Activated T-cell treated with anti-CD3 and anti-CD28 coated beads for 4 hours (primary cell): Measurements from ENCODE around the gene CTNNBIP1.
"Not testable (repeated sequence)": the region's sequence is repeated elsewhere in the genome, so short reads cannot be mapped to it uniquely, and the experiment has no call there.

Source experiments
- DNase-seq: peaks from one replicate; pipeline ENCODE4 v3.0.0-alpha.2; 2020

CTNNBIP1 gene, protein sequence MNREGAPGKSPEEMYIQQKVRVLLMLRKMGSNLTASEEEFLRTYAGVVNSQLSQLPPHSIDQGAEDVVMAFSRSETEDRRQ

DNA sequence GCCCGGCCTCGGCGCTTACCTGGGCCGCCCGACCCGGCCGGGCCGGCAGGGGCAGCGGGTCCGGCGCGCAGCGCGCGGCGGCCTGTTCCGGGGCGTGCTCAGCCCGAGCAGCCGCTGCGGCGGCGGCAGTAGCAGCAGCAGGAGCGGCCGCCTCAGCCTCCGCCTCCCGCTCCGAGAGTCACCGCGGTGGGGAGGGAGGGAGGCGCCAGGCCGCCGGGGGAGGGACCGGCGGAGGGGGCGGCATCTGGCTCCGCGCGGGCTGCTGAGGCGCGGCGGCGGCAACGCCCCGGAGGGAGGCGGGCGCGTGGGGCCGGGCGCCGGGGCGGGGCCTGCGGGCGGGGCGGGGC lies at the start of gene CTNNBIP1:
Gene CTNNBIP1, minus strand, starts transcription at position 194 of the 347 bp plus-strand sequence. CDS start 38,205 bp downstream, outside the sequence.
- no peak for DNase-seq

DNA sequence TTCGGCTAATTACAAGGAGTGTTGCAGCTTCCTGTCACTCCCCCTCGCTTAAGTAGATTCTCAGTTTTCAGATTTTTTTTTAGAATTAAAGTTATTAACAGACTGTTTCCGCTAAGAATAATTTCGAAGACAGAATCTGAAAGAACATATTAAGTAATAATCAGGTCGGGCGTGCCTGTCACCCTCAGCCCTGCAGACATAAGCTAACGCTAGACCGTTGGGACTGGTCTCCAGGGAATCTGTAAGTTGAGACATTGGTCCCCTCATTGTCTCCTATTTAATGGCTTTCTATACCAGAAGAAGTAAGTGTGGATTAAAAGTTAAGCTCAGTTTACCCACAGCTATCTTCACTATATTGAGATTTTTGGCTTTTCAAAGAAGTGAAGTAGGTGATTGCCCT lies 47.7 kb upstream of the CTNNBIP1 start:
- DNase-seq = no peak

DNA sequence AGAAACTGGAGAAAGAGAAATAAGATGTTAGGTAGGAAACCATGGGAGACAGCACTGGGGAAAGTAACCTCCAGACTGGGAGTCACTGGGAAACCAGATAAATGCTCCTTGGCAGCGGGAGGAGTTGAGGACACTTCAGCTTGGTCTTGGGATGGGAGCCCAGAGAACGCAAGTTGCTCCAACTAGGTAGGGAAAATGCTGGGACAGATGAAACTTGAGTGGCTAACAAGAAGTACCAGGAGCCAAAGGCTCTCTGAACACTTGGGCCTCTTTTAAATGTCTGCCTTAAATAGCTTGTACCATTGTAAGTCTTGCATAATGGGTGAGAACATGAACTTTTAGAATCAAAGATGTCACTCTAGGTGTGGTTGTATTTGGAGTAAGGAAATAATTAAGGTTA lies 36.2 kb upstream of the CTNNBIP1 start:
- no peak for DNase-seq

DNA sequence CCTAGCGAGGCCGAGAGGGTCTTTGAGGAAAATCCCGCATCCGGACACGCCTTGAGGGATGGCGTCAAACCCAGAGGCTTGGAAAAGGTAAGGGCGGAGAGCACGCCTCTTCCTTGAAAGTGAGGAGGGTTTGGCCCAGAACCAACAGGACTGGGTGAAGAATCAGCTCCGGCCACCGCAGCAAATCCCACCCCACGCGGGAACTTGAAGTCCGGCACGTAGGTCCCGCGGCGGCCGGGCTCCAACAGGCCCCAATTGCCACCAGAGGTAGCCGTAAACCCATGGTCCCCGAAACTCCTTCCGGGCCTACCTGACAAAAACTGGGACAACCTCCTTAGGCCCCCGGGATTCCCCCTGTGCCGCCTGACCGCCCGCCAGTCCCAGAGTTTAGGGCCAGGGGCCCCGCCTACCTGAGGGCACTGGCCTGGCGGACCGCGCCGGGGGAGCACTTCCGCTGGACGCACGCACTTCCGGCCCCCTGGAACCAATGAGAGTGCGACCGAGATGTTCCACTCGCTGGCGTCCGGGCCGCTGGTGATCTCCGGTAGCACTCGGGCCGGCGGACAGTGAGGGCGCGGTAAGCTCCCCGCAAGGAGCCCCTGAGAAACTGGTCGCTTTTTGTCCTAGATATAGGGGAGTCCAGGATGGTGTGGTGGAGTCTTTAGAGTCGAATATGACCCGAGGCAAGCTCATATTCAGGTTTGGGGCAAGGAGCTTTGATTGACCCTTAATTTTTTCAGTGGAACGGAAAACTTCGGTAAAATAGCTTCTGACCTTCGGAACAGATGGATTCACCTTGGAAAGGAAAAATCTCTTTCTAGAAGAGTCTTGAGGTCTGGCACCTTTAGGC lies 33.1 kb upstream of the CTNNBIP1 start, which contains the start of the genes LZIC and NMNAT1:
Gene LZIC, minus strand, starts transcription at position 453 of the 850 bp plus-strand sequence. CDS start 6,772 bp downstream, outside the sequence.
Gene NMNAT1, plus strand, starts transcription at position 537 of the 850 bp plus-strand sequence. CDS start 28,599 bp downstream, outside the sequence.
- peak; percentile 79 for DNase-seq

DNA sequence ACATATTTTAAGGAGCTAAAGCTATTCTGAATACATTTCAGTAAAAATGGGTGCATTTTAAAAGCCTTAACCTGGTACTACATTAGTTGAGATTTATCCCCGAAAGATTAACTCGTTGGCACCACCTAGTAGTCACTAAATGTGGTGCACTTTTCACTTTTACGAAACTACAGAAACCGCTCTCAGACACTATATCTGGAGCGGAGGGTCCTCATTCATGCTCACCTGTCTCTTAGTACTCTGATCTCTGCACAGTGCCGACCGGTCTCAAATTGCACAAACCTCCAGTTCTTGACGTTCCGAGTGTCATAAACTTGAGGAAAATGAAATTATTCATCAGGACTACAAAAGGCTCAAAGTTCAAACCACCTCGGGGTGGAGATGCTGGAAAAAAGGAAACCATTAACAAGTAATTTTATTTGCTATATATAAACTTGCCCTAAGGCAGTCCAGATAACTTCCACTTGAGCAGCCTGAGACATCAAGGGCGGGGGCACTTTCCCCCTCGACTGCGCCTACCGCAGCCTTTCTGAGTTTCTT lies 32.4 kb upstream of the CTNNBIP1 start:
- DNase-seq = peak; percentile 10

DNA sequence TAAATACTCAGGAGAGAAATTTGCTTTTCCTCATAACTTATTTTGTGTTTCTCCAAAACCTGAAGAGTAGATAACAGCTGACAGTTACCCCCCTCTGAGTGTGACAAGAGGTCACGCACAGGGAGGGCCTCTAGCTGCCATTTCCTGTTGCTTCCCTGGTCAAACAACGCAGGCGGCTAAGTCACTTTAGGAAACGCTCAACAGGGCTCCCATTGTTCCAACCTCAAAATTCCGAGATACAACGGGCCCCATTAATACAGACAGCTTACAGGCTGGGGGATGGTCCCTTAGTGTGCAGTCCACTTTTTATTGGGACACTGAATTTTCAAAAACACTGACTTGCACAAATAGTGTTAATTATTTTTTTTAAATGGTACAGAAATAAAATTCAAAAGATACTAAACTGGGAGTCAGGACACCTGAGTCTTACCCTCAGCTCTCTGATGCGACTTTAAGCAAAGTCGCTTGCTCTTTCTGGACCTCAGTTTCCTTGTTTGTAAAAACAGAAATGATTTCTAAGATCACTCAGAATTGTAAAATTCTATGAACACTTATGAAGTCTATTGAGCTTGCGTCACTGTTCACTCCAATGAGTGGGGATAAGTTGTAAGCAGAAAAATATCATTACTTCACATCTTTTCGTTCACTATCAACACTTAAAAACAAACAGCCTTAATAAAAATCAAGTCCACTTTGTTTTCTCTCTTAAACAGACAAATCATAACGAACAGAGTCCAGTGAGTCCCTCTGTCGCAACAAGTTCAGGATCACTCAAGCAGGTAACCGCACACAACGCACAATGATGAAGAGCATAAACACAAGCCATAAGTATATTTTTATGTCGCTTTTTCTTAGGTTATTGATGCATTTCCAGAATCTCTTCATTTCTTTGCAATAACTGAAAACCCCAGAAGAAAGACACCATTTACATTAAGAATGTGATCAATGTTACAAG lies 19.6 kb upstream of the CTNNBIP1 start:
- DNase-seq = no peak

DNA sequence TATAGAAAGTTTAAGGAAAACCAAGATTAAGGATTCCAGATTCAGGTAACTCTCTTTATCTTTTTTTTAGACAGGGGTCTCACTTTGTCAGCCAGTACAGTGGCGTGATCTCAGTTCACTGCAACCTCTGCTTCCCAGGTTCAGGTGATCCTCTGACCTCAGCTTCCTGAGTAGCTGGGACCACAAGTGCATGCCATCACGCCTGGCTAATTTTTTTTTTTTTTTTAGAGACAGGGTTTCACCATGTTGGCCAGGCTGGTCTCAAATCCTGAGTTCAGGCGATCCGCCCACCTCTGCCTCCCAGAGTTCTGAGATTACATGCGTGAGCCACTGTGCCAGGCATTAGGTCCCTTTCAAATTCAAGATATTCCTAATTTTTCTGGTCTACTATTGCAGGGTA lies 17.2 kb upstream of the CTNNBIP1 start:
- DNase-seq = no peak

DNA sequence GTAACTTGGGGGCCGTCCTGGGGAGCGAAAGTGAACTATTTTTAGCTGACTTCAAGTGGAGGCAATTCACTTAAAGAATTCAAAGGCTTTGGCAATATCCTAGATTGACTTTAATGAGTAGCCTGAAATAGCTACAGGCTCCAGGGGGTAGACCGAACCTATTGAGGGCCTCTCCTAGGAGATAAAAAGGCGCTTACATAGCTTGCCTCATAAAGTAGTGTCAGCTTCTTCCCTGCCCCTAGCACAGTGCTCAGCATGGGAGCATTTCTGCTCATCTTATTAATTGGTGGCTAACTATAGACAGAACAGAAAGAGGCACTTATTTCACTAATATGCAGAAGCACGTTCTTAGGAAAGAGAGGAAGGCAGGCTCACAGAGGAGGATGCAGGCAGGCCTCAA lies 12.3 kb upstream of the CTNNBIP1 start:
- DNase-seq = no peak

DNA sequence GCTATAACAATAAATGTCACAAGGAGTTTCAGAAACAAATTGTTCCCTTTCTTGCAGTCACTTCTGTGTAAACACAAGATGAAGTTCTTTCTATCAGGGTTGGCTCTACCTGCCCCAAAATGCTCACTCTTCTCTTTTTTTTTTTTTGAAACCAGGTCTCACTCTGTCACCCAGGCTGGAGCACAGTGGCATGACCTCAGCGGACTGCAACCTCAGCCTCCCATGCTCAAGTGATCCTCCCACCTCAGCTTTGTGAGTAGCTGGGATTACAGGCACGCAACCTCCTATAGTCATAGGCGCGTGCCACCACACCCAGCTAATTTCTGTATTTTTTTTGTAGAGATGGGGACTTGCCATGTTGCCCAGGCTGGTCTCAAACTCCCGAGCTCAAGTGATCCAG lies 10.5 kb upstream of the CTNNBIP1 start:
- DNase-seq = no peak

DNA sequence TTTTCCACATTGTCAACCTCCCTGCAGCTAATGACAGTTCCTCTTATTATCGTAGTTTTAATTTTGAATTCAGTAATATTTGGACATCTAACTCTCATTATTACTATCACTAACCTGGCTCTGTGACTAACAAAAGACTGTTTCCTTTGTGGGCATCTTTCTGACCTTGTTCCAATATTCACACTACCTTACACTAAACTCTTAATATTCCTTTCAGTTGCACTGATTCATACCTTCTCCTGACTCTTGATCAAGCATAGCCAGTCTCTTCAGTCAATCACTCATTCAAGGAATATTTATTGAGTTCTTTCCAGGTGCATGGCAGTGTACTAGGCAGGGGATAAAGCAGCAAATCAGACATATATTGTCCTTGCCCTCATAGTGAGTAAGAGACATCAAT lies 7.8 kb upstream of the CTNNBIP1 start:
- no peak for DNase-seq

DNA sequence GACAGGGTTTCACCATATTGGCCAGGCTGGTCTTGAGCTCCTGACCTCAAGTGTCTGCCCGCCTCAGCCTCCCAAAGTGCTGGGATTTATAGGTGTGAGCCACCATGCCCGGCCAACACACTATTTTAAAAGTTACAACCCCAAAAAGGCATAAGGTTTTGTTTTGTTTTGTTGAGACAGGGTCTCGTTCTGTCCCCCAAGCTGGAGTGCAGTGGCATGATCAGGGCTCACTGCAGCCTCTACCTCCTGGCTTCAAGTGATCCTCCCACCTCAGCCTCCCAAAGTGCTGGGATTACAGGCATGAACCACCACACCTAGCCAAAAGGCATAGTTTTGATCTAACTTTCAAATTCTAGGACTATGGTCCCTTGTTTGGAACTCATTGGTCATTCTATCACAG lies 7.4 kb upstream of the CTNNBIP1 start:
- DNase-seq = not testable (repeated sequence)

DNA sequence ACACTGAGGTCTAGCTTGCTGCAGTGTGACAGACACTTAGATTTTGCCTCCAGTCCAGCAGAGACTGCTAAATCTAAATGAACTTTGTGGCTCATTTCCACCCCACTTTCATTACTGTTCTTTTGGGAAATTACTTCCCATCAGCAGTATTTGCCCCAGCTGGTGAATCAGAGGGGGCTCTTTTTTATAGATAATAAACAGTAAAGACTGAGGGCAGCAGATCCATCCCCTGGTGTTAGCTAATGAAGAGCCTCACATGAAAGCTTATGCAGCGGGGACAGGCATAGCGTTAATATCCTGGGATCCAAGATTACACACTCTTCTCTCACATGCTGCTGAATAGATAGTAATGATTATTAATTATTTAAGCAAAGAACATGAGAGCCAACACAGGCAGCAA lies 6.4 kb upstream of the CTNNBIP1 start:
- no peak for DNase-seq

DNA sequence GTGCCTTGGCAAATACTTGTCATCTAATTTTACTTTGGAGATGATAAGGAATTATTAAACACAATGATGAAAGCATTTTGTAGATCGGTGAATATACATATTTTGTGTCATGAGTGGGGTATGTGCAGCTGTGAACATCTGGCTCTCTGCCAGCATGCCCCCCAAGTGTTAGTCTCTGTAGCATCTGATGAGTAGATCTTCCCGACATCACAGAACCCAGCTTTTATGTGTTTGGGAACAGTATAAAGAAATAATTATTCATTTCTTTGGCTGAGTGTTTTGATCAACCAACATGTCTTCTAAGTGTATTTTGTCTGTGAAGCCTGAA lies 4.5 kb upstream of the CTNNBIP1 start:
- no peak for DNase-seq

DNA sequence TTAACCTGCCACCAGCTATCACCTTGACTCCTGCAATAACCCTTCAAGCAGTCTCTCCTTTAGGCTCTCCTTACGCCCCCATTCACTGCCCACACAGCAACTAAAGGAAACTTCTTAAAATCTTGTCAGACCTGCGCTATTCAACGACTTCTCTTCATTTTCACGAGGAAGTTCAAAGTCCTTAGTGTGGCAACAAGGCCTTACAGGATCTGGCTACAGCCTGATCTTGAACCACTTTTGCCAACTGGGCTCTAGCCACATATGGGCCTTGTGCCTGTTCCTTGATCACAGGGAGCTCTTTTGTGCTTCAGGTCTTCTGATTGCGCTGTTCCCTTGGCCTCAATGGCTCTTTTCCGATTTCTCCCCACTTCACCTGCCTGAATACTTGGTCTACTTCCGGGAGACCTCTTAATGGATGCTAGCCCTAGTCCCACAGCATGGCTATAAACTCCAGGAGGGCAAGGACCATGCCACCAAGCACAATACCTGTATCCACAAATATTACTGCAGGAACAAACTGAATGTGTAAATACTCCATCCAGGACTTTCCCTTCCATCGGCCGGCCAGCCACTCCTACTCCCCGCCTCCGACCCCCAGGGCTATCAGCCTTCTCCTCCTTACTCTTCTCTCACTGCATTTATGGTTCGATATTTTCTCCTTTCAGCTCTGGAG lies 2.3 kb upstream of the CTNNBIP1 start:
- DNase-seq = no peak

DNA sequence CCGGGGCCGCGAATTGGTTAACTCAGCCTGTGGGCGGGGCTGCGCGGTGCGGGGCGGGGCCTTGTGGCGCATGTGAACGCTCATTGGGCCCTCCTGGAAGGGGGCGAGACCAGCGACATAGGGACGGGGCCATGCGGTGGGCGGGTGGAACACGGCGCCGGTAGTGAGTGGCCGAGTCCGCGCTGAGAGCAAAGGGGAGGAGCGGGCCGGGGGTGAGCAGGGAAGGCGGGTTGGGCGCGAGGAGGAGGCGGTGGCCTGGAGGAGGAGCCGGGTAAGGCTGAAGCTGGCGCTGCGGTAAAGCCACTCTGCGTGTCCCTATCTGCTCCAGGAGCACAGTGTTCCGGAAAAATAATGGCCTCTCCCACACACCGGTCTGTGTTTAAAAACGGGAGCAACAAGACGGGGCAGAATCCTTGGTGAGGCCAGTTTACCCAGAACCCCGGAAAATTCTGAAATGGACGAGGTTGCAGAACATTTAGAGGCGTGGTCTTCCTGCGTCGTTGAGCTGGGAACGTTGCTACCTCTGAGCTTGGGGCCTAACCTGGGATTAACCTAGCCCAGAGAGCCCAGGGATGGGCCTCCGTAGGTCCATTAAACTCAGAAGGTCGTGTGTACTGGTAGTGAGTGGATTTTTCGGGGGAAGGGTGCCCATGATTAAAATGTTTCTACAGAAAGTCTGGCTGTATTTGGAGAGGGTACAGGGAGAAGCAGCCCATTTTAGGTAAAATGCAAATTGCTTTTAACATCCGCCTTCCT lies 532 bp upstream of the CTNNBIP1 start:
- DNase-seq = peak; percentile 100

DNA sequence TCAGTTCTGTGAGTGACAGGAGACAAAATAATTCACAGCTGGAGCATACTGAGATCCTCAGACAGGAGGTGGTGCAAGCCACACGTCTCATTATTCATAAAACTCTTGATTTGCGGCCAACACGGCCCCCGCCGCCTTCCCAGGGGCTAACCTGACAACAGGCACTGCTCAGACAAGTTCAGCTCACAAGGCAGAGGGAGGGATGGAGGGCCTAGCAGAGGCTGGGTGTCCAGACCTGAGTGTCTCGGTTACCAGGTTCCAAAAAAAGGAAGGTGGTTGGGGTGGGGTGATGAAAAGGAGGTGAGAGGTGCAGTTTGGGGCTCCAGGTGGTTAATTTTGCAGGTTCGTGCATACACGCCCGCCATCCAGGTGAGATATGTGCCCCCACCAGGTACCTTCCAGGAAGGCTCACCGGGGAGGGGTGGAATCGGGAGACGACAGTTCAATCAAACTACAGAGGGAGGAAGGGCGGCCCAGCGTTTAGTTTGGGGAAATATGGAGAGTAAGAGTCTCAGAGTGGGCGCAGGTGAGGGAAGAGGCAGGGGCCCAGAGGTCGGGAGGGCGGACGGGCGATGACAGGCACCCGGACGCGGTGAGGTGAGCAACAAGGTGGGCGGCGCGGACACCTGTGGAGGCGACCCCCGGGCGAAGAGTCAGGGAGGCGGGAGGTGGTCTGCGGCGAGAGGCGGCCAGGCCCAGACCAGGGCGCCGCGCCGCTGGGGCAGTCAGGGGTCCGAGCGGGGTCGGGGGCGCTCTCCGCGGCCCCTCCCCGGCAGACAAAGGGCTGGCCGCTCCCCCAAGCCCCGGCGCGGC lies 629 bp downstream of the CTNNBIP1 start:
- peak; percentile 7 for DNase-seq

DNA sequence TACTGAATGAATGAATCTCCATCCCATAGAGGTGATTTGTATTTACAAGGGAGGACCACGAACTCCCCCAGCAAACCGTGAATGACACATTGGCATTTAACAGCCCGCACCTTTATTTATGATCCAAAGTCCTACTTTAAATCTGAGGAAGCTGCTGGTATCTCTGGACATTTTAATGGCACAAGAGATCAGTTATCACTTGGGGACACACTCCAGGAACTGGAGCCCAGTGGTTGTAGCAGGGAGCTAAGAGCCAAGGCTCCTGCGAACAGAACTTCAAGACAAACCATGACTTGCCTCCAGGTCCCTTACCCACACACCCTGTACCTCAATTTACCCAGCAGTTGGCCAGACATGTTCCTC lies 1.2 kb downstream of the CTNNBIP1 start:
- DNase-seq = no peak

DNA sequence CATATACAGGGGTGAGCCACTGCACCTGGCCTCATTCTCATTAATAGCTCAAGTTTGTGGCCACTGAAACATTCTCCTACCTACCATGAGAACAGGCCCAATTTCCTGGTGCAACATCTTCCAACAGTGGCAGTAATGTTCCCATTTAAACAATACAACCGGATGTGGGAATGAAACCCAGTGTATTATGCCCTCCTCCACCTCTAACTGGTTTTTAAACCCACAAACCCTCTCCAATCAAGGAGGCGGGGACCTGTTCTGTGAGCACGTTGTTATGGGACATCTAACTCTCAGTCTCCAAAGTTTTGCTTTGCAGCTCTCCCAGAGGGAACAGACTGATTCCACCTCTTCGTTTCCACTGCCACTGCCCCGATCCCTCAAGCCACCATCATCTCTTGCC lies 2.6 kb downstream of the CTNNBIP1 start:
- DNase-seq = no peak

DNA sequence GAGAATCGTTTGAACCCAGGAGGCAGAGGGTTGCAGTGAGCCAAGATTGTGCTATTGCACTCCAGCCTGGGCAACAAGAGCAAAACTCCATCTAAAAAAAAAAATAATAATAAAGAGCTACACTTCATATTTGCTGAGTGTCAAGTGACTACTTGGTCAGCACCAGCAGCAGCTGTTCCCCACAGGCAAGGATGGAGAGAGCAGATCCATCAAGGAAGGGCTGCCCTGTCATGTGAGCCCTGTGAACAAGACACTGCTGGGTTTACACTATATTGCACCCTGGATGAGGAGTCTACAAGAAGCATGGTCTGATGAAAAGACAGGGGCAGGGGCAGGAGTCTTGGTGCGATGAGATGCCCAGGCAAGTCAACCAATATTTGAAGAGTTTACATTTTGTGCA lies 3.6 kb downstream of the CTNNBIP1 start:
- no peak for DNase-seq

DNA sequence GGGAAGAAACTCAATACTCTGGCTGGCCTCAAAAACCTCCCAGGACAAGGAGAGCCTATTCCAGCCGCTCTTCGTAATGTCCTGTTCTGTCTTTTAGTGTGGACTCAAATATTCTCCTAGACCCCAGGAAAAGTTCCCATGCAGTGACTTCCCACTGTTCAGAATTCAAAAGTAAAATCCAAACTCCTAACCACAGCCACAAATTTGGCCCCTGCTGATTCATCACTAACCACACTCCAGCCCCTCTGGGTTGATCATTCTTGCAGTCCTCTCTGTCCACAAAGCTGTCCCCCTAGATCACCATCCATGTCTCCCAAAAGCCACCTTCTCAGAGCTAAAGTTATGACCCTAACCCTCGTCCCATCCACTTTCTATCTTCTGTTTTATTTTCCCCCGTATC lies 5.1 kb downstream of the CTNNBIP1 start:
- DNase-seq = no peak

DNA sequence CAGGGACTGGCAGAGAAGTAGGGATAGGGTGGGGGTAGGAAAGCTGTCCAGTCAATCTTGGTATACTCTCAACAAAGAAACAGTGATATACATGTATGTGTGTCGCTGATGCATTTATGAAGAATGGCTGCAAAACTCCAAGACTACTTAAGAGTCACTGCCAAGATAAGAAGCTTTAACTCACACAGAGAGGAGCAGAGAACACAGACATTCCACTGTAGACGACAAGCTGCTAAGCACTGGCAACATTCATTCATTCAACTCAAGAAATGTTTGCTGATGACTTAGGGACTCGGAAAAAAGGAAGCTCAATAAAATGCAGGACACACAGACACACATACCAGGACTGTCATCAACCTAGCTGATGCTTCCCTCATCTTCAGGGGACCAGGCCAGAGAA lies 5.5 kb downstream of the CTNNBIP1 start:
- DNase-seq = no peak
